Measurements from ENCODE around the gene HSD17B8. TPM values are rescaled to one million over a fixed set of nuclear protein-coding genes. Genes with fewer than 3 reads are reported as not detected.

The HSD17B8 gene
- total and polyA plus RNA-seq, 10 of the 15 experiments (the other 5 are each of a cell fraction or from before 2014, with no cell fraction given), result 3.1 to 54.3 (median 26.5) TPM

DNA sequence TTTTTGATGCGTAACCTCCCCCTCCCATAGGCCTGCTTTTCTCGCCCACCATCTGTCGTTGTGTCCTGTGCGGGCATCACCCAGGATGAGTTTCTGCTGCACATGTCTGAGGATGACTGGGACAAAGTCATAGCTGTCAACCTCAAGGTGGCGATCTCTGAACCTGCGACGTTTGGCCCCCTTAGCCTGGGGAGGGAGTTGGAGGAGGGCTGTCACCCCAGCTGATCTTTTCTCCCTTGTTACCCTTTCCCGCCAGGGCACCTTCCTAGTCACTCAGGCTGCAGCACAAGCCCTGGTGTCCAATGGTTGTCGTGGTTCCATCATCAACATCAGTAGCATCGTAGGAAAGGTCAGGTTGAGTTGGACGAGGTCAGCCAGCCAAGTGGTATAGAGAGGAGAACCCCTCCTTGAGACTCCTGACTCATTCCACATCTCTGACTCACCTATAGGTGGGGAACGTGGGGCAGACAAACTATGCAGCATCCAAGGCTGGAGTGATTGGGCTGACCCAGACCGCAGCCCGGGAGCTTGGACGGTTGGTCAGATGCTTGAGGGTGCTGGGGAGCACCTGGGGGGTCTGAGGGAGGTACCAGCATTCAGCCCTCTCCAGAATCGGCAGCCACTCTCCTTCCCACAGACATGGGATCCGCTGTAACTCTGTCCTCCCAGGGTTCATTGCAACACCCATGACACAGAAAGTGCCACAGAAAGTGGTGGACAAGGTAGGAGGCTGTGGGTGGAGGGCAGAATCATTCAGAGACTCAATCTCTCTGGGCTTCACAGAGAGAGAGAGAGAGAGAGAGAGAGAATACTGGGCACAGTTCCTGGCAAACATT is 954 bp downstream of the HSD17B8 start (continued):
- TF ChIP-seq TCF7 (IDR thresholded peaks at IDR 0.05; ENCODE audit: borderline replicate concordance), result no peak
- TF ChIP-seq ZBED1 (IDR thresholded peaks at IDR 0.05; ENCODE audit: borderline replicate concordance), result no peak
- TF ChIP-seq SIX5 (IDR thresholded peaks at IDR 0.05; ENCODE audit: low read depth, low read length, severe bottlenecking), result no peak
- TF ChIP-seq EED (IDR thresholded peaks at IDR 0.05; ENCODE audit: low read depth), result peak; percentile 84
- peak; percentile 68 for TF ChIP-seq JUNB (IDR thresholded peaks at IDR 0.05)
- no peak for TF ChIP-seq KLF5 (IDR thresholded peaks at IDR 0.05; ENCODE audit: partially characterized antibody)
- TF ChIP-seq HDAC6 (IDR thresholded peaks at IDR 0.05; ENCODE audit: unreplicated experiment), result no peak
- 0 out of 2 replicates have a peak, but pooled peaks have one; percentile 1 for TF ChIP-seq DPF2 (IDR thresholded peaks at IDR 0.05)
- TF ChIP-seq, protein P1, sequence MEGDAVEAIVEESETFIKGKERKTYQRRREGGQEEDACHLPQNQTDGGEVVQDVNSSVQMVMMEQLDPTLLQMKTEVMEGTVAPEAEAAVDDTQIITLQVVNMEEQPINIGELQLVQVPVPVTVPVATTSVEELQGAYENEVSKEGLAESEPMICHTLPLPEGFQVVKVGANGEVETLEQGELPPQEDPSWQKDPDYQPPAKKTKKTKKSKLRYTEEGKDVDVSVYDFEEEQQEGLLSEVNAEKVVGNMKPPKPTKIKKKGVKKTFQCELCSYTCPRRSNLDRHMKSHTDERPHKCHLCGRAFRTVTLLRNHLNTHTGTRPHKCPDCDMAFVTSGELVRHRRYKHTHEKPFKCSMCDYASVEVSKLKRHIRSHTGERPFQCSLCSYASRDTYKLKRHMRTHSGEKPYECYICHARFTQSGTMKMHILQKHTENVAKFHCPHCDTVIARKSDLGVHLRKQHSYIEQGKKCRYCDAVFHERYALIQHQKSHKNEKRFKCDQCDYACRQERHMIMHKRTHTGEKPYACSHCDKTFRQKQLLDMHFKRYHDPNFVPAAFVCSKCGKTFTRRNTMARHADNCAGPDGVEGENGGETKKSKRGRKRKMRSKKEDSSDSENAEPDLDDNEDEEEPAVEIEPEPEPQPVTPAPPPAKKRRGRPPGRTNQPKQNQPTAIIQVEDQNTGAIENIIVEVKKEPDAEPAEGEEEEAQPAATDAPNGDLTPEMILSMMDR (IDR thresholded peaks at IDR 0.05 in 2 of 3, conservative IDR thresholded peaks at IDR 0.05 in 1 of 3; ENCODE audit: control insufficient read depth in 2 of 3, extremely low read depth in 1 of 3, insufficient read depth in 1 of 3, low read depth in 3 of 3, low read length in 3 of 3), result peak; percentile 11 to 26 (median 25); a peak in 4 of 6 replicates
- no peak for TF ChIP-seq SRF (IDR thresholded peaks at IDR 0.05; ENCODE audit: low read depth in 2 of 2, low read length in 2 of 2)
- no peak for TF ChIP-seq POLR2A (IDR thresholded peaks at IDR 0.05; ENCODE audit: low read depth, low read length)
- no peak for TF ChIP-seq MTA3 (IDR thresholded peaks at IDR 0.05; ENCODE audit: borderline replicate concordance, low read length)
